AG20443 (cell line): ENCODE data around the gene KLHDC8A.
A peak's percentile ranks its signal among the peaks of the same experiment; 100 is the strongest.

Experiments used
- DNase-seq: peaks from one replicate; pipeline ENCODE4 v3.0.0; 2012; ENCODE audit warnings: low spot score, mixed read lengths

The KLHDC8A gene

DNA sequence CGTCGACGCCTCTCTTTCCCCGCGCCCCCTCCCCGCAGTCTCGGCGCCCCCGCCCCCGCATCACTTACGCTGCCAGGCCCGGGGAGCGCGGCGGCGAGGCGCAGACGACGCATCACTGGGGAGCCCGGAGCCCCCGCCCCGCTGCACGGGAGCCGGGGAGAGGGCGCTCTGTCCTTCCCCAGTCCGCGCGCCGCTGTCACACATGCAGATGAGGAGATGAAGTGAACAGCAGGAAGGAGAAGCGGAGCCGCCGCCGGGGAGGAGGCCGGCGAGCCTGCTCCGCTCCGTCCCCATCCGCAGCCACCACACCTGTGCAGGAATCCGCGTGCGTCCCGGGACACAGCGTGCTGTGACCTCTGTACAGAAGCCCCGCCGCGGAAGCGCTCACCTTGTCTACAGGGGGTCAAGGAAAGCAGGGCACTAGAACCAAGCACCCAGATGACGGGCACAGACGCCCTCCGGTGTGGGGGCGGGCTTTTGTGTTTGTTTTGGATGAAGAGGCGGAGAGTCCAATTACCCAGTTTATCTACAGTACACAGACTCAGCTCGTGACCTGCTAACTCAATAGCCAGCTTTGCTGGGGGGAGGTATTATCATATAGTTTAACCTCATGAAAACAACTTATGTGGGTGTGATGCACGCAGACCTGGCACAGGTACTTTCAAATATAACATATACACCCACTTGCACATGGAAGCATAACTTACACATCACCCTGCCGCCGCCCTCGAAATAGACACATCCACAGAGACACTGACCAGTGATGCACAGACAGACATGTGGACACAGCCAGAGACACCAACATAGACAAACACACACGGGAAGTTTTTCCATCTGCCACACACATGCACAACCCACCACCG, 12.4 kb downstream of the KLHDC8A start:
- peak; percentile 33 for DNase-seq

DNA sequence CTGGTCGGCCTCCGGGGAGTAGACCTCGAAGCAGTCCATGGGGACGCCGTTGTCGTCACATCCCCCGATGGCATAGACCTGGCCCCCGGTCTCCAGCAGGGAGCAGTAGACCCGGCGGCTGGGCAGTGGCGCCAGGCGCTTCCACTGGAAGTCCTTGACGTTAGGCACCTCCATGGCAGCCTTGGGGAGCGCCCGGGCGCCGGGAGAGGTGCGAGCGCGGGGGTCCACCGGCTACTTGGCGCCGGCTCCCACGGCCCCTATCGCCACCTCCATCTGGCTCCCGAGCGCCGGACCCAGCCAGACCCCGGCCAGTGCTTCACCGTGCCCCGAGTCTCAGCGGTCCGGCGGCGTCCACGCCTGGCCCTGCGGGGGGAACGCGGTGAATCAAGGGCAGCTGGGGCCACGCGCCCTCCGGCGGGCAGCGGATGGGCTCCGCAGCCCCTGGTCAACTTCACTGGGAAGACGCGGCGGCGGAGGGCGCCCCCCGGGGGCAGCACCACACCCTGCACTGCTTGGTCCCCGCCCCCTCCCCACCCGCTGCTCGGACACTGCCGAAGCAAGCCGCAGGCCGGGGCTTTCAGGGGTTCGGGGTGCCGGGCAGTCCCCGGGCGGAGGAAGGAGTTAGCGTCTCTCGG, 13.2 kb downstream of the KLHDC8A start:
- no peak for DNase-seq

DNA sequence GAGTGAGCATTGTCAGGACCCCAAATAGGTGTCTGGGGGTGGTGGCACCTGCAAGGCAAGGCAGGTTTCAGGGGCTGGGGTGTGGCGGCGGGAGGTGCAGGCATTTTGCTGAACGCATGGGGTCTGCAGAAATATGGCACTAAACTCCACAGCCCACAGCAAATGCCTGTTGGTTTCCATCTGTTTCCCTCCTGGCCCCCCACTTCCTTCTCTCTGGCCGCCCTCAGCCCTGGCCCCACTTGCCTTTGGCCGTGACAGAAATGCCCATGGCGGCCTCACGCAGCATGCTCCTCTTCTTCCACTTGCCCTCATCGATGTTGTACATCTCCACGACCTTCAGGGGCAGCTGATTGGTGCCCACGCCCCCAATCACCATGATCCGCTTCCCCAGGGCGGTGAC, 13.7 kb downstream of the KLHDC8A start:
- DNase-seq: no peak

DNA sequence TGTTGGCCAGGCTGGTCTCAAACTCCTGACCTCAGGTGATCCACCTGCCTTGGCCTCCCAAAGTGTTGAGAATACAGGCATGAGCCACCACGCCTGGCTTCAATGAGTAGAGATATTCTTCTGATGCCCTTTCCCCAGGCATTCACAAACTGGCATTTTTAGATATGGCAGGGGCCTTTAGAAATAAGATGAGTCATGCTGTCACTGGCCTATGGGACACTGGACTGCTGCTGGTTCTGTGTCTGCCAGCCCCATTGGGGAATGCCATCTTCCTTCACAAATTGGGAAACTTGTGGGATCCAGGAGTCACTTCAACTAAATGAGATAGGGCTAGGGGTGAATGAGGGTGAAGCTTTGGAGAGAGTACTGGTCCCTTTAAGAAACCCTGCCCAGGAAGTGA, 16.0 kb downstream of the KLHDC8A start:
- DNase-seq: no peak

DNA sequence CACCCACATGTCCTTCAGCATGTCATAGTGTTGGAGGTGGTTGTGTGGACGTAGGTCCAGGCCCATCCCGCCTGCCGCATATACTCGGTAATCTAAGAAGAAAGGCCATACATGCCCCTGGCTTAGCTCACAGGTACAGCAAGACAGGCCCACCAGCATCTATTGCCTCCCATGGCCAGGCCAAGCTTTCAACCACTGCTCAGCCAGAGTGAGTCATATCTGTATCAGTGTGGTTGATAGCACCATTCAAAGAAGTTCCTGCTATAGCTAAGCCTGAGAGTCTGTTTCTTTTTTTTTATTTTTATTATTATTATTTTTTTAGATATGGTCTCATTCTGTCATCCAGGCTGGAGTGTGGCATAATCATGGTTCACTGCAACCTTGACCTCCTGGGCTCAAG, 17.0 kb downstream of the KLHDC8A start:
- DNase-seq: no peak

DNA sequence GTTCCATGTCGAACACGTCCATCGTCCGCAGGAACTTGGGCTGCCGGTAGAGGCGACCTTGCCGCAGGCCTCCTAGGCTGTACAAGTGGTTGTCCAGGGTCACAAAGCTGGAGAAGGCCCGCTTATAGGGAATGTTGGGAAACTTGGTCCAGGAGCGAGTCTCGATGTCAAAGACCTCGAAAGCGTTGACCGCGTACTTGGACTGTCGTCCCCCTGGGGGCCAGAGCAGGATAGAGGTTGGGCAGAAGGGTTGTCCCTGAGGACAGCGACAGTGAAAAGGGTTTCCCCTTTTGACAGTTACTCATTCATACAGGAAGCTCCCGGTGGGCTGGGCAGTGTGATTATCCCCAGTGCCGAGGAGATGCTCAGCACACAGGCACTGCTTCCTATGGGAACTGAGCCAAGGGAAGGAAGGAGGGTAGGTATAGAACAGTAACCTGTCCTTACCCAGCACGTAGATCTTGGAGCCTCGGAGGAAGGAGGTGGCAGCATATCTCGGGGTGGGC, 17.5 kb downstream of the KLHDC8A start:
- no peak for DNase-seq

DNA sequence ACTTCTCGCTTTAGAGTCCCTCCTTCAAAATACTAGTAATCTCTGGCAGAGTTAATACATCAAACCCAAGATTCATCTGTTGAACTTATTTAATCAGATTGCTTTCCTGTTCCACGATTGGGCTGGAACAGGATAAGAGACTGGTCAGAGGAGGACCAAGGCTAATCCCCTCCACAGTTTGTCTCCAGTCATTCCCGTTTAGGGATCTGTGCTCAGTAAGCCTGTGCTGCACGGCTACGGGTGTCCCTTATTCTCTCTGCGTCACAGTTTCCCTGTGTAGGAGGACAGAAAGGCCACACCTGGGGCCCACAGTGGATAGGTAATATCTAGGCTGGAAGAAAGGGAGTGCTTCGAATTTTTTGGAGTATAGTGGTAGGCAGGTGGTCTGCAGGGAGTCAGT, 18.7 kb downstream of the KLHDC8A start:
- DNase-seq: no peak

DNA sequence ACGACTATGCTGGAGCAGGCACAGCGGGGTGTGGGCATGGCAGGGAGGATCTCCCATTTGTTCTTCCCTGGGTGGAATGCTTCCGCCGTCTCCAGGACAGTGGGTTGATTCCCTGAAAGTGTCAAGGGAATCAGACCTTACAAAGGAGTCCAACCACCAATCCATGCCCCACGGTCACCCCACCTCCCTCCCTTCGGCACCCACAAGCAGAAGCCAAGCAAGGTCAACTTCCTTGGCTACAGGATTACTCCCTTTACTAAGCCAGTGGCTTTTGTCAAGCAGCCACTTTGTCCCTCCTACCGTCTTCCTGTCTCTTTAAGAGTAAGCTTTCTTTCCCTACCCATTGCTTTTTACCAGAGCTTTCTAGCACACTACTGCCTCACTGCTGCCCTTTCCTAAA, 19.2 kb downstream of the KLHDC8A start:
- no peak for DNase-seq

DNA sequence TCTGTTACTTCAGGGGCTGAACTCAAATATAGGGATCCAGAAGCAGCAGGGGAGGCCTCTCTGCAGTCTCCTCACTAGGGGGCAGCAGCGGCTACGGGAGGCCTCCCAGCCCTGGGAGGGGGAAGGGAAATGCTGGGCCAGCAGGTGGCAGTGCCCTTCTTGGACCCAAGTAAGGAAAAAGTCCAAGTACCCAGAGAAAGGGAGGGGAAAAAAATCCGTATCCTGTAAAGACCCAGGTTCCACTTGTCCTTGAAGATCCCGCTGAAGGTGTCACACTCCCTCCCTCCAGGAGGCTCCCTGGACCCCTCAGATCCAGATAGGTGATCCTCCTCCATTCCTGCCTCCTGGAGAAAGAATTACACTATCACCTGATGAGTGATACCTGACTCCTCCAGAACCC, 21.0 kb downstream of the KLHDC8A start:
- peak; percentile 90 for DNase-seq

DNA sequence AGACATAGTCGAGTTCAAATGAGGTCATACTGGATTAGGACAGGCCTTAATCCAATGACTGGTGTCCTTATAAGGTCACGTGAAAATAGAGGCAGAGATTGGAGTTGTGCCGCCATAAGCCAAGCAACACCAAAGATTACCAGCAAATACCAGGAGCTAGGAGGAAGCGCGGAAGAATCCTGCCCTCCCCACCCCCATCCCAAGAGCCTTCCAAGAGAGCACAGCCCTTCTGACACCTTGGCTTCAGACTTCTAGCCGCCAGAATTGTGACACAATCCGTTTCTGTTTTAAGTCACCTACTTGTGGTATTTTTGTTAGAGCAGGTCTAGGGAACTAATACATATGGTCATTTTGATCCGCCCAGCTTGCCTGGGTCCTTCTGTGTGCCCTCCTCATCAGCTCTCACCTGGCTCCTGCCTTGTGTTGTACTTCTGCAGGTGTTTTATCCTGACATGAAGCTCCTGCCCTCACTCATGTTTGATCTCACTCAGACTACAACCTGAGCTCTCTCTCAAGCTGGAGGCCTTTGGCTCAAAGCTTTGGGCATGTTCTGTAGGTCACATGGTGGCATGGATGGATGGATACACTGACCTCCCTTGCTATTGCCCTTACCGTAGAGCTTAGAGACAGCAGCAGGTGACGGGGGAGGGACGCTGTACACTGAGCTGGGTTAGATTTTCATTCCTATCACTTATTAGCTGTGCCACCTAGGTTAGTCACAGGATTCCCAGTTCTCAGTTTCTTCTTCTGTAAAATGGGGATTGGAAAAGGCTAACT, 24.5 kb downstream of the KLHDC8A start:
- no peak for DNase-seq

DNA sequence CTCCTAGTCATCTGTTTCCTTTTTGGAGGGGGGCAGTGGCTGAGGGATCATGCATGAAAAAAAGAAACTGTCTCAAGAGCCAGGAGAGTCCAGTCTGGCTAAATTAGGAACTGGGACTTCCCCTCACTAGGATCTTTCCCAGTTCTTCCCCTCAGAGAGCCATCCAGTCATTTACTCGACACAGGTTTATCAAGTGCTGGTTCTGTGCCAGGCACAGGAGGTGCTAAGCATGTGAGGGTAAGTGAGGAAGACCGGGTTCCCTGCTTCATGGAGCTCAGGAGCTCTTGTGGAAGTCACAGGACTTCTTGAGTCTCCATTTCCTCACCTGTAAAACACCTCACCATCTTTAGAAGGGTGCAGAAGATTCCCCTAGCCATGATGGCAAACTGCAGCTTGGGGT, 26.6 kb downstream of the KLHDC8A start:
- DNase-seq: no peak

DNA sequence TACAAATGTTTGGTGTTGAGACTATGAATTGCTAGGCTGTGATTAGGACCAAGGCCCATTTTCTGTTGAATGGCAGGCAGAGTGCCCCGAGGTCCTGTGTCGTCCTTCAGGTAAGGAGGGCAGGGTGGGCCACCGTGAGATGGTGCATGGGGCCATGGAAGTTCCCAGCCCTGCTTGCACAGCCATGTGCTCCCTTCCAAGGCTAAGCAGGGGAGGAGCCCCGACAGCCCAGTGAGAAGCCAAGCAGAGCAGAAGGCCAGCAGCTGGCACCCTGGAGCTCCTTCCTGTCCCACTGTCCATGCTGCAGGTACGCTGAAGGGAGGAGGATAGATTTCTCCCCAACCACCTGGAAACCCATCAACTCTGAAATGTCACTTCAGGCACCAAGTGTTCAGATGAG, 27.0 kb downstream of the KLHDC8A start:
- no peak for DNase-seq

DNA sequence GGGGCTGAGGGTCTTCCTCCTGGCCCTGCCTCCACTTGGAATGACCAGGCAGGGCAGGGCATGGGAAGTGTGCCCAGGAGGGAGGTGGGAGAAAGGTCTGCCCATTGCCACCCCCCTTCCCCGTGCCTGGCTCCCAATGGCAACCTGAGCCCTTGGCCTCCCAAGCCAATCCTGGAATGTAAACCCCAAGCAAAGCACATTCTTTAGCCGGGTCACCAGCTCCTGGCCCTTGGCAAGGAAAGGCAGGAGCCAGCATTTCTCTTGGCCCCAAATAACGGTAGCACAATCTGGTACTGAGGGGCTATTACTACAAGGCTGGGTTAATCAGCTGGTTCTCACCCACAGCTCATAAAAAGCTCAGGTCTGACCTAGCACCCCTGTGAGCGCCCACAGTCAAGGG, 28.2 kb downstream of the KLHDC8A start:
- DNase-seq: no peak

DNA sequence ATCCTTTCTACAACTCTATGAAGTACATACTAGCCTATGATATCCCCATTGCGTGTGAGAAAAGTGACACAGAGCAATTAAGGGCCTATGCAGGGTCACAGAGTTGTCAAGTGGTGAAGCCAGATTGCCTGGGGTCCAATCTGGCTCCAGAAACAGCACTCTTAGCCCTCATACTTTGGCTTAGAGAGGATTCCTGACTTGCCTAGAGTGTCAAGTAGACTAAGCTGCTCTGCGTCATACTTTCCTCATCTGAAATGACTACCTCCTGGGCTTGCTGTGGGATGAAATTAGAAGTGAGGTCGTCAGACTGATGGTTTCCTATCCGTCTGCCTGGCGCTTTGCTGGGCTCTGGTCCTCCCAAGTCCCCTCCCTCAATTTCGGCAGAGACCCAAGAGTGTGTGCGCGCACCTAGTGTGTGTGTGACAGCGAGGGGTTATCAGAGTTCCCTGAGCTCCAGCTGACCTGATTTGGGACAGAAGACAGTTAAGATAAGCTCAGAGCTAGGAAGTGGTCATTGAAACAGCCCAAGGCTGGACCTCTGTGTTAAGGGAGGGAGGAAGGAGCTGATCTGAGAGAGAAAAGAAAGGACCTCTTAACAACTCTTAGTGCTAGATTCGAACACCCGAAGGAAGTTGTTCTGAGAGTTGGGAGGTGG, 29.8 kb downstream of the KLHDC8A start:
- DNase-seq: no peak

DNA sequence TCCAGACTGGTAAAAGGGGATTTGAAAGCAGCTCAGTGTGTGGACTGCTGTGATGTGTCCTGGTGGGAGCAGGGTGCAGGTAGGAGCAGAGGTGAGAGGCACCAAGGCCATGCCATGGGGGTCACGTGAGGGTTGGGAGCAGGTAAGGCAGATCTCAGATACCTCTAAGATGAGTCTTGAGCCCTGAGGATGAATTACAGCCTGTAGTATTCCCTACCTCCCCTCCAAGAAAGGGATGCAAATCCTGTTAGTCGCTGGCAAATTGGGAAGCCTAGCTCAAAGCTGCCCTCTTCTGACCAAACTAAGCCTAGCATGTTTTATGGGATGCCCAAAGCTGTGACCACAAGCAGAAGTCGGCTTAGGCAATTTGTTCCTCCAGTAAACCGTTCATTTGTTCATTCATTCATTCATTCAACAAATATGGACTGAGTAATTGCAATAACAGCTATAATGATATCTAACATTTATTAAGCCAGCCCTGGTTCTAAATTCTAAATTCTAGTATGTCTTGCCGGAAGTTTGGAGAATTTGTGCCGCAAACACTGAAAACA, 31.3 kb downstream of the KLHDC8A start:
- DNase-seq: peak; percentile 80

DNA sequence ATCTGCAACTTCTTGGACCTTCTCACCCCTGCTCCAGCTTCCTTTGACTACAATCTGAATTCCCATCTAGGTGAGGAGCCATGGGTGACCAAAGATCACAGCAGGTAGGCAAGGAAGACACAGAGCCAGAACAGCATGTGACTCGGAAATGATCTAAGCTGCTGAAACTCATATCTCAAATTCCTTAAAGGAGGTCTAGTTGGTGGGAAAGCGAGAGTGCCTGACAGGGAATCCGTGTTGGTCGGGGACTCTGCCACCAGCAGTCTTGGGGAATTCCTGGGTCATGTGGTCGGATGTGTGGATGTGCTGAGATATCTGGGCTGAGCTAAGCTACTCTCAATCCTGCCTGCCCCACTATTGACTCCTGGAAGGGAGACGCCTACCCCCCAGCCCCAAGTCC, 31.9 kb downstream of the KLHDC8A start:
- no peak for DNase-seq

DNA sequence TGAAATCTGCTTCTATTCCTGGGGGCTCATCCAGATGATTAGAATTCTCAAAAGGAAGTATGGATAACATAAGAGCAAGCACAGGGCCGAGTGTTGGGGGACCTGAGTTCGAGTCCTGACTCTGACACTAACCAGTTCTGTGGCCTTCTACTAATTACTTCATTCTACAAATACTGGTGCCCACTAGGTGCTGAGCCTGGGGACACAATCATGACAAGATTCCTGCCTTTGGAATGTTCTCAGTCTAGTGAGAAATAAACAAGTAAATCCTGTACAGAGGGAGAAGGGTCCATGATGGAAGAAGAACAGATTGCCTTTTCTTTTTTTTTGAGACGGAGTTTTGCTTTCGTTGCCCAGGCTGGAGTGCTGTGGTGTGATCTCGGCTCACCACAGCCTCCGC, 32.9 kb downstream of the KLHDC8A start:
- DNase-seq: no peak

DNA sequence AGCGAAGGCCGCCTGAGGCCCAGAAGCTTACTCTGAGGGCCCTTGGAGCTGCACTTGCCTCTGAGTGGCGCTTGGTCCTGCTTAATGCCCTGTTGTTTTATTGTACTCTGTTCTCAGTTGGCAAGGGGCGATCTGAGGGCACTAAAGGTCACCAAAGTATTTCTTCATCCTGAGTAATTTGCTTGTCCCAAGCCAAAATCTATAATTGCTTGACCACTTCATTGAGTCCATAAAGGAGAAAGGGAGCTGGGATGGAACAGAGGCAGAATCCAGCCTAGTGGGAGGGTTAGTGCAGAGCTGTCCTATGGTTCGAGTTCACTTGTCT, 34.8 kb downstream of the KLHDC8A start:
- no peak for DNase-seq

DNA sequence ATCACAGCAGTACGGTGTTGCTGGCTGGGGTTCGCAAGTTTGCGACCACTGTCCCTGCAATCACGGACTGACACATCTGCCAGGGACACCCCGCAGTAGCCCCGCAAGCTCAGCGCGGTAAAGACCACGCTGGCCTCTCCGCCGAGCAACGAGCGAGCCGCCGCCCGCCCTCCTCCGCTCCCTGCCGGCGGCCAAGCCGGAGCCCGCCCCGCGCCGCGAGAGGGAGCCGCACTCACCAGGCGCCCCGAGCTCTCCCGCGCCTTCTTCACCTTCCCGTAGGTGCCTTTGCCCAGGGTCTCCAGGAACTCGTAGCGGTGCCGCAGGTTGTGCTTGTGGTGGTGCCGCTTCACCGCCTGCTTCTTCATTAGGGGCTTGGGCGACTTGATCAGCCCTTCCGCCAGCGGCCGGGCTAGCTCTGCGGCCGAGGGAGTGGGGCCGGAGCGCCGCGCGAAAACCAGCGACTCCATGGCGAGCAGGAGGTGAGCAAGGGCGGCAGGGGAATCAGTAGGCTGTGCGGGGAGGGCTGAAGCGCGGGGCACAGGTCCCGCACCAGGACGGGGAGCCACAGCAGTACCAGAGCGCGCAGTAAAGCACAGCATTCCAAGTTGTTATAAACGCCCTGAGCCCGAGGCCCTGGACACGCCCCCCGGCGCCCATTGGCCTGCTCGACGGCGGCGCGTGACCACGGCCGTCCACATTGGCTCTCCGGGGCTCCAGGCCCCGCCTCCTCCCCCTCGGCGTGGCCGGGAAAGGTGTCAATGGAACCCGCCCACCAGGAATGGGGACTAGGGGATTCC, 35.4 kb downstream of the KLHDC8A start, which contains the start of gene NUAK2:
TSS of gene NUAK2 (minus strand) at position 584 of the 797 bp plus-strand sequence. CDS start at position 467, 117 bp downstream.
- peak; percentile 95 for DNase-seq

DNA sequence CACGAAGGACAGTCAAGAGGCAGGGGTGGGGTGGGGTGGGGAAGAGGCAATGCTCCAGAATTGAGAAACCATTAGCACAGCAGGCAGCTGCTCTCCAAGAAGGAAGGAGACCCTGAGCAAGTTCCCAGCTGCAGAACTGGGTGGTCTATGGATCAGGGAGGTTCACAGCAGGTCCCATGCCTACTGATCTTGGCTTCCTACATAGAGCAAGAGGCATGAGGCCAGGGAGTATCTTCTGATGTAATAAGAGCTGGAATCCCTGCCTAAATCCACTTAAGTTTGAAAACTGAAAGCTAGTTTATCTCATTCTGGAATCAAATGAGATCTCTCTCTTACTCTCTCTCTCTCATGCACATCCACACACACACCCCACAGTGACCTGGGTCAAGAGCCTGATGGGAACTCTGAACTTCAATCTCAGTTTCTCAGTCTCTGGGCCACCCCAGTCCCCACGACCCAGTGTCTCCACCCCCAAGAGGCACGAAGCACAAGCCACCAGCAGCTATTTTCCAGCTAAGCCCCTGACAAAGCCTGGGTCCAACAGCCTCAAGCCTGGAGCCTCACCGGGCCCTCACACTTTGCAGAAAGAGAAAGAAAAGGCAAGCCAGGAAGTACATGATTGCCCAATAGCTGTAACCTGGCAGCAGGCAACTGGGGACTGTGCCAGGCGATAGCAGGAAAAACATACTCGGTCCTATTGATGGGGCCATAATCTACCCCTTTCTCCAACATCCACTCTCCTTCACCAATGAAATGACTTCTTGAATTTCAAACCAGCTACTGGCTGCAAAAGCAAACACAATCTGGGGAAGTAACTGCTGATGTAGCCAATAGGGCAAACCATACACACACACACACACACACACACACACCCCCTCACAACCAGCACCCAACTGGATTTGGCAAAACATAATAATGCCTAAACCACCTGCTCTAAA, 37.4 kb downstream of the KLHDC8A start:
- DNase-seq: no peak
